ENCODE results near the gene RAVER2.
"Not testable (repeated sequence)": the region's sequence is repeated elsewhere in the genome, so short reads cannot be mapped to it uniquely, and the experiment has no call there.

The RAVER2 gene

DNA sequence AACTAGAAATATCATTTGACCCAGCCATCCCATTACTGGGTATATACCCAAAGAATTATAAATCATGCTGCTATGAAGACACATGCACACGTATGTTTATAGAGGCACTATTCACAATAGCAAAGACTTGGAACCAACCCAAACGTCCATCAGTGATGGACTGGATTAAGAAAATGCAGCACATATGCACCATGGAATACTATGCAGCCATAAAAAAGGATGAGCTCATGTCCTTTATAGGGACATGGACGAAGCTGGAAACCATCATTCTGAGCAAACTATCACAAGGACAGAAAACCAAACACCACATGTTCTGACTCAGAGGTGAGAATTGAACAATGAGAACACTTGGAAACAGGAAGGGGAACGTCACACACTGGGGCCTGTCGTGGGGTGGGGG, 72.5 kb downstream of the RAVER2 start:
- not testable (repeated sequence) for DNase-seq

DNA sequence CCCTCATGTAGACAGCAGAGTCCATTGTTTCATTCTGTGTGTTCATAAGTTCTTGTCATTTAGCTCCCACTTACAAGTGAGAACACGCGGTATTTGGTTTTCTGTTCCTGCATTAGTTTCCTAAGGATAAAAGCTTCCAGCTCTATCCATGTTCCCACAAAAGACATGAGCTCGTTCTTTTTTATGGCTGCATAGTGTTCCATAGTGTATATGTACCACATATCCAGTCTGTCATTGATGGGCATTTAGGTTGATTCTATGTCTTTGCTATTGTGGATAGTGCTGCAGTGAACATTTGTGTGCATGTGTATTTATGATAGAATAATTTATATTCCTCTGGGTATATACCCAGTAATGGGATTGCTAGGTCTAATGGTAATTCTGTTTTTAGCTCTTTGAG, 75.7 kb downstream of the RAVER2 start:
- DNase-seq: not testable (repeated sequence)

DNA sequence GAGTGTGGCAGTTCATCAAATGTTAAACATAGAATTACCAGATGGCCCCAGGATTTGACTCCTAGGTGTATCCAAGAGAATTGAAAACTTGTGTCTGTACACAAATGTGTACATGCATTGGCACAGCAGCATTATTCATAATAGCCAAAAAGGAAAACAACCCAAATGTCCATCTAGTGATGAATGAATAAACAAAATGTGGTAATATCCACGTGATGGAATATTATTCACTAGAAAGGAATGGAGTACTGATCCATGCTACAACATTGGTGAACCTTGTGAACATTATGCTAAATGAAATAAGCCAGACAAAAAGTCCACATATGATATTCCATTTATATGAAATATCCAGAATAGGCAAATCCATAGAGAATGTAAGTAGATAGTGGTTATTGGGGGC, 77.7 kb downstream of the RAVER2 start:
- DNase-seq: peak; percentile 55

DNA sequence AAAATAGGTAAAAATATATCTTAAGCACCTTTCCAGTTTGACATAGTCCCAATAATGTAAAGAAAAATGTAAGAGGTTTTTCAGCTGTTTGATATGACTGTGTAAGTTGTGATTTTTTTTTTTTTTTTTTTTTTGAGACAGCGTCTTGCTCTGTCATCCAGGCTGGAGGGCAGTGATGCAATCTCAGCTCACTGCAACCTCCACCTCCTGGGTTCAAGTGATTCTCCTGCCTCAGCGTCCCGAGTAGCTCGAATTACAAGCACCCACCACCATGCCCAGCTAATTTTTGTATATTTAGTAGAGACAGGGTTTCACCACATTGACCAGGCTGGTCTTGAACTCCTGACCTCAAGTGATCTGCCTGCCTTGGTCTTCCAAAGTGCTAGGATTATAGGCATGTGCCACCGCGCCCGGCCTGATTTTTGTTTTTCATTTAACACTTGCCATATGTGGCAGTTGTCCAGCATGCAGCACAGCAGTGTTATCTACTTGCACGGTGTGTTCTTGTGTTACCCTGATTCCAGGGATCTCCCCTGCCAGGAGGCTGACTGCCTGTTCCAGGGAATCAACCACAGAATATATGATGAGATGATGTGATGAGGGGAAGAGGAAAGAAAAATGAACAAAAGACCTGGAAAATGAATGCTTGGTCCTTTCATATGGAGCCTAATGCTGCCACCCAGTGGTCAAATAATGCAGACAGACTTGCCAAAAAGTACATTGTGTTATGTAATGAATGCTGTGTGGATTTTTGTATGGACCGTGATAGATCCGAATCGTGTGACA, 79.0 kb downstream of the RAVER2 start:
- DNase-seq: peak; percentile 78

DNA sequence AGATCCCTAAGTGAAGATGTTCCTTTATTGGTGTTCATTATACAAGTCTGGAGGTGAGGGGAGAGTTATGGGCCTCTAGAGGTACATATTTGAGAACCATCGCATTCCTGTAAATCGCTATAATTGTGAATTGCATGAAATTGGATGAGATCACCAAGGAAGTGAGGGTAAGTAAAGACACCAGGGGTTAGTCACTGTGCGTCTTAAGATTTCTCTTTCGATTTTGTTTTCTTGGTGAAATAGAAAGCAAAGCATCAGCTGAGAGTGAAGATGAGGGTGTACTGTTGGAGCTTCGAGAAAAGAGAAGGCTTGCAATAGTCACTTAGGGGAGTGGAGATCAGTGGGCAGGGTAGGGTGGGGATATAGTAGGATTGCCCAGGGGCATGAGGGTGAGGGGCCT, 82.1 kb downstream of the RAVER2 start:
- peak; percentile 21 for DNase-seq

DNA sequence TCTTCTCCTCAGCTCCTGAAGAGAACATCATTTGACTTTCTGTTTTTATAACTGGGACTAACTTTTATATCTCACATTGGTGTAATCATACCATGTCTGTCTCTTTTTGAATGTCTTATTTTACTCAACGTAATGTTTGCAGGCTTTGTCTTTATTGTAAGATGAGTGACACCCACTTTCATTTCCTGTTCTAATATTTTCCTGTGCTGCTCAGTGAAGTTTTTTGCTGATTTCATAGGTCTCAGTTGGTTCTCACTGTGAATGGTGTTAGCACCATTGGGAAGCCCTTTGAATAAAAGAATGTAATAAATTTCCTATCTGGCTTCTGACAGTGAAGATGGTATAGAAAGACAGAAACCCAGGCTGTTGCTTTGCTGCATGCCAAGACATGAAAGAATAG, 84.0 kb downstream of the RAVER2 start:
- no peak for DNase-seq

DNA sequence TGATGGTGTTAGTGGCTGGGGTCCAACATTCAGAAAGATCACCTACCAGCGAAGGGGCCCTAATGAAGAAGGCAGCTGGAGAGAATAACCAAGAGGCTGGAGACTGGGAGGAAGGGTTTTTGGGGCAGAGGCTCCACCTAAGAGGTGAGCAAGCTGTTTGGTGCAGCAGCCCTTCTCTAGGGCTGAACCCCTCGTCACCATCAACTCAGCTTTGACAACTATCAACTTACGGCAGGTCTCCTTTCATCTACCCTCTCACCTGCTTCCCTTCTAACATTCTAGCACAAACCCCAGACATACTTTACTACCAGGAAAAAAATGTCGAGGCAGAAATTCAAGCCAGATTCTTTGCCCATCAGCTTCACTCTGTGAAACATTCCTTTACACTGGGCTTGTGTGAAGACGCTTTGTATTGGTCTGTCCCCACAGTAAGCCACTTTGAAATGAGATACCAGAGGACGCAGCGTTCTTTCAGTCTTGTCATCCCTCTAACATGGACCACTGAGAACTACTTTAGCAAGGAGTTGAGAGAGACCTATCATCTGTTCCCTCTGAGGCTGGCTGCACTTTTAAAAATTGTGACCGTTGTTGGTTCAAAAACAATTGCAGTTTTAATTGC, 84.6 kb downstream of the RAVER2 start:
- no peak for DNase-seq

DNA sequence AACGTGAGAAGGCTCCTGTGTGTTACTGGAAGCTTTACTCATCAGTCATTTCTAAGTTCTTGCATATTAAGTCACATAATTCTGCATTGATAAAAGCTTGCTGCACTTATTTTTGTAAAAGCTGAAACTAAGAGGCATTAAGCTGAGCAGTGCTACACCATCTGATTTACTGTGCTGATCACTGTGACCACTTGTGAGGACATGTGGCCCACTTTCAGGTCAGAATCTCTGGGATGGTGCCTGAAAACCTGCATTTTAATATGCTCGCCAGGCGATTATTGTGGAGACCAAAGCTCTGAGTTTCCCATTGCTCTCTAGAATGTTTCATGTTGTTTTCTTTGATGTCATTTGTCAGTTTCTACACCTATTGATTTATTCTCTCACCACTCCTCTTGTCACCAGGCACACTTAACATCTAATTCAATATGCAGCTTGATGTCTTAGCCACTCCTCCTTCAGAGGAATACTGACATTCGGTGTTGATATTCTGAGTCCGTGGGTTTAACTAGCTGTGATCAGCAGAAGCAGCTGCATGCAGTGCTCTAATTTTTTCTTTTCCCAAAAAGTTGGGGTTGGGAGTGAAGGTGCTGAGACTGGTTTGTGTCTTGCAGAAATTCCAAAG, 85.3 kb downstream of the RAVER2 start:
- DNase-seq: no peak

DNA sequence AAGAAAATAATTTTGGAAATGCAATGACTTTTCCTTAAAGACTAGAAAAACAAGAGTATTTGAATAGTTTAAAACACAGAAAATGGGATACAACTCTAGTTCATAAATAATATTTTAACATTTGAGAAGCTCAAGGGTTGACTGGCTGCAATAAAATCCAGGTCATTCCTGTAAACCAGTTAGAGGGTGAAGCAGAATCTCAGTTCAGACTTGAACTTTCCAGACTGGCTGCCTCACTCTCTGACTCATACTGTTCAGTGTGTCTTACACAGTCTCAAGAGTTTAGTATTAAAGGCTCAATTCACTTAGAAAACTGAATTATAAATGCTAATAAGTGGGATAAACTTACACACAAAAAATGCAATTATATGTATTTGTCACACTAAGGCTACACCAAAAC, 89.9 kb downstream of the RAVER2 start:
- DNase-seq: peak; percentile 45

DNA sequence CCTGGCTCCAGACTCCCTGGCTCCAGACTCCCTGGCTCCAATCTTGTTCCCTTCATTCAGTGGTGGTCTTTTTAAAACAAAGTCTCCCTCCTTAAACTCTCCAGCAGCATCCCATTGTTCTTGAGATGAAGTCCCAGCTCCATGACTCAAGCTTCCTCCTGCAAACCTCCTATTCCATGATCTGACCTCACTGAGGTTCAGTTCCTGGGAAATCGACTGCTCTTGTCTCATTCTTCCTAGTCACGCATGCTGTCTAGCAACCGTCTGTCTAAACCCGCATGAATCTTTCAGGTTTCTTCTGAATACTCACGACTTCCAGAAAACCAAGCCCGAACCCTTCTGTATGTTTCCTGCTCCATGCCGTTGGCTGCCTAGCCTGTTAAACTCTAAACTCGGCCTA, 91.9 kb downstream of the RAVER2 start:
- no peak for DNase-seq

DNA sequence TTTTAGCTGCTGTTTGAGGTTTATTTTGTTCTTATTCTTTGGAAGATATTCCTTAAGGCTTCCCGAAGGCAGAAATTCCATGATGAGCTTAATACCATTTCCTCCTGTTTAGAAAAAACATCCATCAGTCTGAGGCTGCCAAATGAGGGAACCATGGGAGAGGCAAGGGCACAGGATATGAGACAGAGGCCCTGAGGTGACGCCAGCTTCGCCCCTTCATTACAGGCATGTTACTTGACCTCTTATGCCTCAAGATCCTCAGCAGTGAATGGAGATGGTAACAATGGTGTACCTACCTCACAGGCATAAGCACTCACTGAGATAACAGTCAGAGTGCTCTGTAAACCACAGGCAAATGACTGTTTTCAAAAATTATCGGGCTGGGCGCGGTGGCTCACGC, 93.6 kb downstream of the RAVER2 start:
- peak; percentile 21 for DNase-seq

DNA sequence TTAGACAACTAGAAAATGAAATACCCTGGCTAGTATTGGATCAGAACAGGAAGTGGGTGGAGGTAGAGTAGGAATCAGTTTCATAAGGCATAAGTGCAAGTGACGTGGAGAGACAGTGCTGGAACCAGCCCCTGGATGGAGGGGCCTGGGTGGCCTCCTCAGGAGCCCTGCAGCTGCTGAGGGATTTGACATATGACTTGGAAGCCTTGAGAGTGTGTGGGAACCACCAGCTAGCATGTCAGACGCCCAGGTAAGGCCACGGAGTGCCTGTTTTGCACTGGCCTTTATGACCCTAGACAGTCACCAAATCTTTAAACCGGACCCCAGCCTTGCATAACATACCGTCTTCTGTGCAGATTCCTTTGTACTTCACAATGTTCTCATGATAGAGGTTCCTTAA, 94.4 kb downstream of the RAVER2 start:
- DNase-seq: no peak

DNA sequence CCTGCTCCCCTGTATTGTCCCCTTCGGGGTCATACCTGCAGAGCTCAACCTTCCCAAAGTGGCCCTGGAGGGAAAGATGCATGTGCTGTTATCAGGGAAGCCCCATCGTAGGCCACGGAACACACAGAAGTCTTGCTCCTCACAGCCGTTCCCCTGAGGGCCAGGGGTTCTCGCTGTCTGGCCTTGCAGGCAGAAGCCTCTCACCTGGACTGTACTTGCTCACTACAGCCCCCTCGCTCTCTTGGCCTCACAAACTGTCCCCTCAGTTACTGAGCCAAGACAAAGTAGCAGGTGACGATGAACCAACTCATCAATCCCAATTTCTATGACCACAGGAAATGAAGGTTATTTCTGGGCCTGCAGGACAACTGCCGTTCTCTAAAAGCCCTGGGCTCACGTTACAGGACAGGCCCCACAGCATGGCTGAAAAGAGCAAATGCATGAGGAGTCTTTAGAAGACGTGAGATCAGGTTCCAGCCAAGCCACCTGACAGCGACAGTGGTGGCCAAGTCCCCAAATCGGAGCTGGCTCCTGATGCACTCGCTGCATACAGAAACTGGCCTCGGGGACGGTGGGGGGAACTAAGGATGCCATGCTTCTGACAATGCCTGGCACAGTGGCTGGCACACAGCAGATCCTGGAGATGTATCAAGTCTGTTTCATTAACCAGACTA, 95.0 kb downstream of the RAVER2 start:
- DNase-seq: no peak

DNA sequence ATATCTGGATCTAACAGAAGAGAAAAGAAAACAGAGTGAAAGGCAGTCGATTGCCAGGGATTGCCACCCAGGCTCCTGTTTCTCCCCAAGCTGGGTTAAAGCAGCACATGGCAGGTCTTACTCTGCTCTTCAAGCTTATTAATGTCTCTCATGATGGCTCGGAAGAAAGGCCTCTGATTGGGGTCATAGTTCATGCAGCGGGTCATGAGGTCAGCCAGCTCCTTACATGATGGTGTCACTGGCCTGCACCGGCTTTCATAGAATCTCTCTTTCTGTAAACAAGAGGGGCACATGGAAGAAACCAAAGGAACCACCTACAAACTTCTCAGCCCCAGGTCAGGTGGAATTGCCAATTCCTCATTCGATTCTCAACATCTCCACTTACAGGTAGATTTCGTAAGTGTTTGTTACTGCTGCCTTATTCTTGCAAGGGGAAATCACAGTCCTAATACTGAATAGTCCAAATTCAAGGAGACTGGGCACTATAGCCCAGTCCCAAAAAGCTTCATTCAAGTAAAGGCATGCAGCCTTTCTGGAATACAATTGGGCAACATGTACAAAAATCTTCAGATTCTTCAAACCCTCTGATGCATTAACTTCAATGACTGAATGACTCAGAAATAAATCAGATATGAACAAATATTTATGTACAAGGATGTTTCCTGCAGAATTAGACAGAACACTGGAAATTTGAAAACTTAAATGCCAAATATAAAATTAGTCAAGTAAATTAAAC, 96.6 kb downstream of the RAVER2 start:
- no peak for DNase-seq

DNA sequence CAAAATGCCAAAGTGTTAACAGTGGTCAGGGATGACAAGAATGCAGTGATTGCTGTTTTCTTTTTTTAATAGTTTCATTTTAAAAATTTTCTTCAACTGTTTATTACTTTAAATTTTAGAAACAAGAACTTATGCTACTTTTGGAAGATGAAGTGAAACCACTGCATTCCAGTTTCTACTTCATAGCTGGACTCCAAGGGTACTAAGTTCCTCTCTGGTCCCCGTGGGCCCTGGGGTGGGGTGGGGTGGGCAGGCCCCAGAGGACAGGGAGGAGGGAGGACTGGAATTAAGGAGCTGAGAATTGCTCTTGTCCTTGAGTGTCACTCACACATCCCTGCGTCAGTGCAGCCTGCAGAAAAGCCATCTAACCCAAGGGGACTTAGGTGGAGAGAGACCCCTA, 97.3 kb downstream of the RAVER2 start:
- no peak for DNase-seq

DNA sequence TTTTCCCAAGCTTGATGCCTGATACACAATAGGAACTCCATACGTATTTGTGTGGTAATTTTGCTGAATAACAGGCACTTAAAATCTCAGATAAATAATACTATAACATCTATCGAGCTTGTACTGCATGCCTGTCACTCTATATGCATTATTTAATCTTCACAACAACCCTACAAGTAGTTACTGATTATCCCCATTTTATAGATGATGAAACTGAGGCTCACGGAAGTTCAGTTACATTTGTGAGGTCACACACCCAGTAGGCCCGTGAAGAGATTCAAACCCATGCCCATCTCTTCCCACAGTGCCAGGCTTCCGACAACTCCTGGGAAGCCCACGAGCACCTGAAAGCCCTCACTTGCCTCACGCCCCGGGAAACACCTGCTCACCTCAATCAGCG, 98.8 kb downstream of the RAVER2 start:
- DNase-seq: no peak

DNA sequence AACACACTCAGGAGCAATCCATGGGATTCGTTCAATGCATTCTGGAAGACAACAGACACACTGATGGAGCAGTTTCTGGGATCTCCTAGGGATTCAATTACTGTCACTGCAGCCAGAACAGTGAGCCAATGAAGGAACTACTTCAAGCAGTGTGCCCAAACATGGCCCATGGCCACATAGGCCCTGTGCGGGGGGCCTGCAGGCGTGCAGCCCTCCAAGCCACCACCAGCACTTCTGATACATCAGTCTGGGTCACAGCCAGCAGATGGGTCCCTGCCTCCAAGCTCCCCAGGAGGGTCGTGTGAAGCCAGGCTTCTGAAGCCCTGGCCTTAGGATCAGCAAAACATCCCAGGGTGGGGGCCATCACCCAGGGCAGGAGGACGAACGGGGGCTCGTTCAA, 99.3 kb downstream of the RAVER2 start:
- DNase-seq: no peak

DNA sequence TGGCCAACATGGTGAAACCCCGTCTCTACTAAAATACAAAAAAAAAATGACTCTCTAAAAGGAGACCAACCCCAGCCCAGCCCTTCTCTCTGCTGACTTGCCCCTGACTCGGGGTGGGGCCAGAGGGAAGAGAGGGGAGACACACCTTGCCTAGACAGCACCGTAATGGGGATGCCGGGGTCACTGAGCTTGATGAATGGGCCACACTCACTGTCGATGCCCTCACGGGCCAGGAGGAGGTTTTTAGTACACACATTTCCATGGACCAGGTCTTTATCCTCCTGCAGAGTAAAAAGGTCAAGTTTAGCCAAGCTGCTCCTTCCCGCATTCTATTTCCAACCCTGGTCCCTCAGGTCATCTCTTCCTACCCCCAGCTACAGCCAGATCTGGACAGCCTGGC, 99.7 kb downstream of the RAVER2 start:
- no peak for DNase-seq

DNA sequence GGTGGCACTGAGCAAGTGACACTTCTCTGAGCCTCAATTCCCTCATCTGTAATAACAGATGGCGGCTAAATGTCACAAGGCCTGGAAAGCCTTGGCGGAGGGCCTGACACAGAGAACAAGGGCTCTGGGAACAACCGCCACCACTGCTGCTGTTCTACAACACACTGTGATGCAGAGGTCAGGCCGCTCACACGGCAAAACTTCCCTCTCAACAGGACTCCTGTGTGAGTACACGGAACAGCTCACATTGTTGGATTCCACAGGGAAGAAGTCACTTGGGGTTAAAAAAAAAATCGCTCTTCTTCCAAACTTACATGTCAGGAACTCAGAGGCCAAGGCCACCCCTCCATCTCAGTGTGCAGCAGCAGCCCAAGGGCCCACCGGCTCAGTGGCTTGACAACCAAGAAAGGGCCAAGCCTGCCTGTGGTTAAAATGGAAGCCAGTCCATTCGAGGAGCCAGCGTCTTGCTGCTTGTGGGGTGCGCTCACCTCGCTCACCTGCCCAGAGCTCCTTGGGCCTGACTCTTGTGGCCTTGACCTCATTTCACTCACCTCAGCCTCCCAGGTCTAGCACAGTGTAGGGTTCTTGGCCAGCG, 101.1 kb downstream of the RAVER2 start:
- no peak for DNase-seq

DNA sequence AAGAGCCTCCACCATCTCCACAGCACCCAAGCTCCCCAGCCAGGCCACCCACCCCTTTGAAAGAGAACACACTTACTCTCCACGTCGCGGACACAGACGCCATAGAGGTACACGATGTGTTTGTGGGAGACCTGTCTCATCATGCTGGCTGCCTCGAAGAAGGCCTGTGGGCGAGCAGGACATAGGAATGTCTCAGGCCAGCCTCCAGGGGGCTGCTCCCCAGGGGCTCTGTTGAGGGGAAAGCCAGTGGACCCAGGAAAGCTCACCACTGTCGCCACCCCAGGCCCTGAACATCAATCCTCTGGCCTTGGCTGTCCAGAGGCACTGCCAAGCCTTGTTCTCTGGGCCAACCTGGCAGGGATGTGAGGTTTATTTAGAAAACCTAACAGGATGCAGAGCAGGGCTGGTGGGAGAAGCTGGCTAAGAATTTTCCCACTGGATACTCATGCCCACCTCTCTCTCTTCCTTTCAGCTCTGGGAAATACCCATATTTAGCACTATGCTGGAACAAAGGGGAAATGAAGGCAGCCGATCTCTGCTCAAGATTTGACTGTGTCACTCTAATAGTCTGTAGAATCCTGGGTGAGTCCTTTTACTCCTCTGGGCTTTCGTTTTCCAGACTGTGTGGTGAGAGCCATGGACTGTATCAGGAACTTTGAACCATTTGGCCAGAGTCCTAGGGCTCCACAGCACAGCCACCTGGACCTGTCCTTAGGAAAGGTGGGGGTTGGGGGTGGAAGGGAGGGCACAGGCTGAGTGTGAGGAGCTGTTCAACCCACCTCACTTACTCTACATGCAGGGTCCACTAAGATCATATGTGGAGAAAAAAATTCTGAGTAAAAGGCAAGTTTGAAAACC, 101.9 kb downstream of the RAVER2 start:
- DNase-seq: no peak

DNA sequence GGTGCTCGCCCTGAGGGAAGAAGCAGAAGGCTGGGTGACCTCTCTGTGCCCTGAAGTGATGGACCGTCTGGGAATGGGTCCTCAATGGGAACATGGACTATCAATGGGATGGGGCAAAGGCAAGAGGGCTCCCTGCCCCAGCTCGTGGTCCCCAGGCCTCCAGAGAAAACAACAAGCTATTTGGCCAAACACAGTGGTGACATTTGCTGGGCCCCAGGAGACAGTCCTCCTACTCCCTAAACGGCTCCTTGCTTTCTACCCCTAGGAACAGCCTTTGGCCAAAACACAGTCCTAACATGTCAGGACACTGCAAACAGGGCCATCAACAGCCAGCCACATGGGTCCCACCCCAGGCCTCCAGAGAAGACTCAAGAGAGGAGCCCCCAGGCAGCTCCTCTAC, 102.8 kb downstream of the RAVER2 start:
- DNase-seq: no peak

DNA sequence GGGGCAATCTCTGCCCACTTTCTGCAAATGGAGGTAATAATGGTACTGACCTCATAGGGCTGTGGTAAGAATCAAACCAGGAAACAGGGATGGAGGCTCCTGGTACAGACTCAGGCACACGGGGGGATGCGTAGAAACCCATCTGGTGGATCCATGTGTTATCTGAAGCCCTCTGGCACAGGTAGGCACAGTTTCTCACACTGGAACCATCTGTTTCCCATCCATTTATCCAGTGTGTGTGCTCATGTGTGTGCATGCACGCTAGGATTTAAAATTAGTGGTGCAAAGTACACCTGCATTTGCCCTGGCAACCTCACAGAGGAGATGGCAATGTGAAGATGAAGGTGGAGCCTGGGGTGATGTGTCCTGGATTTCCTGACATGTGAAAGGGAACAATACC, 103.3 kb downstream of the RAVER2 start:
- DNase-seq: no peak

Data from EL (cell line).